Measurements from ENCODE around the gene ZNF296. TPM values are rescaled to one million over a fixed set of nuclear protein-coding genes. Genes with fewer than 3 reads are reported as not detected.

The ZNF296 gene
- total and polyA plus RNA-seq, 2 of the 13 experiments (the other 11 are each of a cell fraction or from before 2014, with no cell fraction given), result 0.26 to 0.62 TPM

GRCh38 chr19:45097776-45098520 is 21.7 kb upstream of the ZNF296 start (continued):
- peak; percentile 61; the same call in 1 of the 2 replicates for TF ChIP-seq MXD1 (CRISPR knock-in tag; IDR thresholded peaks at IDR 0.05)
- peak; percentile 69 for TF ChIP-seq KDM6A (CRISPR knock-in tag; IDR thresholded peaks at IDR 0.05; ENCODE audit: low read depth)
- no peak for TF ChIP-seq CEBPG (CRISPR knock-in tag; IDR thresholded peaks at IDR 0.05)
- peak; percentile 78 for TF ChIP-seq ZFX (CRISPR knock-in tag; IDR thresholded peaks at IDR 0.05; ENCODE audit: low read depth)
- peak; percentile 5; the same call in 1 of the 2 replicates for TF ChIP-seq THAP11 (CRISPR knock-in tag; IDR thresholded peaks at IDR 0.05)
- peak; percentile 51 for TF ChIP-seq TEAD3 (CRISPR knock-in tag; optimal IDR thresholded peaks at IDR 0.05; ENCODE audit: borderline replicate concordance)
- TF ChIP-seq ASH2L (IDR thresholded peaks at IDR 0.05; ENCODE audit: insufficient read length, low read depth, low read length), result peak; percentile 70
- no peak for TF ChIP-seq ZNF720 (CRISPR knock-in tag; IDR thresholded peaks at IDR 0.05)
- TF ChIP-seq ZNF562 (CRISPR knock-in tag; IDR thresholded peaks at IDR 0.05; ENCODE audit: borderline replicate concordance), result no peak
- TF ChIP-seq FOSL1 (CRISPR knock-in tag; IDR thresholded peaks at IDR 0.05; ENCODE audit: borderline replicate concordance), result peak; percentile 84
- no peak for TF ChIP-seq ZNF160 (CRISPR knock-in tag; IDR thresholded peaks at IDR 0.05)
- peak; percentile 85 for TF ChIP-seq ZNF687 (CRISPR knock-in tag; IDR thresholded peaks at IDR 0.05)
- TF ChIP-seq HIVEP1 (CRISPR knock-in tag; IDR thresholded peaks at IDR 0.05), result peak; percentile 71
- TF ChIP-seq ZNF724P (CRISPR knock-in tag; IDR thresholded peaks at IDR 0.05; ENCODE audit: borderline replicate concordance), result 0 out of 2 replicates have a peak, but pooled peaks have one; percentile 20
- TF ChIP-seq ZNF572 (CRISPR knock-in tag; IDR thresholded peaks at IDR 0.05), result 0 out of 2 replicates have a peak, but pooled peaks have one; percentile 60
- peak; percentile 1; the same call in 1 of the 2 replicates for TF ChIP-seq NRL (CRISPR knock-in tag; IDR thresholded peaks at IDR 0.05; ENCODE audit: borderline replicate concordance)
- TF ChIP-seq ATF7-NPFF (CRISPR knock-in tag; IDR thresholded peaks at IDR 0.05; ENCODE audit: low read depth), result 0 out of 2 replicates have a peak, but pooled peaks have one; percentile 54
- TF ChIP-seq GATAD2A (CRISPR knock-in tag; IDR thresholded peaks at IDR 0.05), result peak; percentile 90
- TF ChIP-seq HOXA5 (CRISPR knock-in tag; IDR thresholded peaks at IDR 0.05), result no peak
- TF ChIP-seq HBP1 (CRISPR knock-in tag; IDR thresholded peaks at IDR 0.05; ENCODE audit: low read depth), result no peak
- TF ChIP-seq ZNF503 (CRISPR knock-in tag; IDR thresholded peaks at IDR 0.05), result no peak
- TF ChIP-seq SOX13 (IDR thresholded peaks at IDR 0.05), result no peak
- peak in 1 of 2 experiments; percentile 19; a peak in 1 of 4 replicates for TF ChIP-seq SOX13 (CRISPR knock-in tag; conservative IDR thresholded peaks at IDR 0.05 in 1 of 2, IDR thresholded peaks at IDR 0.05 in 1 of 2)
